Left ventricle myocardium inferior (tissue), 1 donor: Measurements from ENCODE around the gene CFAP206. TPM values are rescaled to one million over a fixed set of nuclear protein-coding genes. Genes with fewer than 3 reads are reported as not detected.

Experiments used
- DNase-seq: peaks from one replicate; pipeline ENCODE4 v3.0.0-alpha.2; 2020
- H3K27ac ChIP-seq: fragments of 200-600 bp; replicated peaks from 2 replicates; pipeline ENCODE4 v1.8.0; 2021
- H3K27me3 ChIP-seq: fragments of 200-600 bp; 2 replicates; pipeline ENCODE4 v1.8.0; 2021; ENCODE audit warnings: low read depth
- H3K36me3 ChIP-seq: fragments of 200-600 bp; 2 replicates; pipeline ENCODE4 v1.8.0; 2021
- H3K4me1 ChIP-seq: fragments of 200-600 bp; 2 replicates; pipeline ENCODE4 v1.8.0; 2021
- H3K4me3 ChIP-seq: fragments of 200-600 bp; 2 replicates; pipeline ENCODE4 v1.8.0; 2021; ENCODE audit warnings: mild to moderate bottlenecking, moderate library complexity
- H3K9me3 ChIP-seq: fragments of 200-600 bp; replicated peaks from 2 replicates; pipeline ENCODE4 v1.8.0; 2021
- intact Hi-C: fragments of 100-400 bp; cut with micrococcal nuclease; formaldehyde crosslinking; loops from one replicate; pipeline ENCODE4 v1.11.0; 2022
- total RNA-seq: library from RNA; stranded (reverse); fragmentation: NEBNext Ultra II Directional; extraction: Animal tissue kit (Norgen Biotek cat#: 25700); gene quantifications from one replicate; pipeline ENCODE4 v1.2.1, GENCODE V29; 2021
- TF ChIP-seq, protein P1 (sequence below): fragments of 200-600 bp; IDR thresholded peaks from 2 replicates; pipeline ENCODE4 v1.8.0; 2021; ENCODE audit warnings: antibody characterized with exemption, mild to moderate bottlenecking, borderline replicate concordance
- donor health status: DM: no; HTN: yes; CAD: no; lungs with severe emphysema.

CFAP206 gene
- total RNA-seq, 1 donor from 2014 or later: 0.11 TPM

DNA sequence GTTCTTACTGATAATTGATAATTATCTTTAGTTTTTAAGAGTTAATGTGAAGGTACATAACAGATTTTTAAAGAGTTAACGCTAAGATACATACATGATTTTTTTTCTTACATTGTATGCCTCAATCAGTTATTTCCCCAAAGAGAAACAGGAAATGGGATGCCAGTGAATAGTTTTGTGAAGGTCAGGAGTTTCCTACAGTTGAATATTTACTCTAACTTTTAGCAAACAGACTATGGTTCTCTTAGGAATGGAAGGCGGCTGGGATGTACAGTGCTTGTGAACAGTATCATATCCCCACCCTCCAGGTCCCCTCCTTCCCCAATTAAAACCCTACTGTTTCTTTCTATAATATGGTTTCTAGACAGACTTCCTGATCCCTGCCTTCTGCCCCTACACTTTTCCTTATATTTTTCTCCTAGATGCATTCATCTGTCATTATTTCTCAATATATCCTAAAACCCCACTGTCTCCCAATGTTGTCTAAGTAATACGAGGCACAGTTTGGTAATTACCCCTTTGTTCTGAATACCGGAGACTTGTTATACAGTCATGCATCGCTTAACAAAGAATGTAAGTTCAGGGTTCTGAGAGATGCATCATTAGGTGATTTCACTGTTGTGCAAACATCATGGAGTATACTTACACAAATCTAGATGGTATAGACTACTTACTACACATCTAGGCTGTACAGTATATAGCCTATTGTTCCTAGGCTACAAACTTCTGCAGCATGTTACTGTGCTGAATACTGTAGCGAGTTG is 94.2 kb downstream of the CFAP206 start:
- Histone ChIP-seq H3K4me3 (no peak overlapping the region), H3K9me3 (no peaks in the 10 kb centered on the region), H3K36me3 (peaks cover 45% of the 10 kb centered on the region), H3K4me1 (peaks cover 11% of the 10 kb centered on the region), H3K27me3 (no peaks in the 10 kb centered on the region), H3K27ac (no peak overlapping the region)
- intact Hi-C loops: no loop called here
- no peak for DNase-seq
- TF ChIP-seq, protein P1, sequence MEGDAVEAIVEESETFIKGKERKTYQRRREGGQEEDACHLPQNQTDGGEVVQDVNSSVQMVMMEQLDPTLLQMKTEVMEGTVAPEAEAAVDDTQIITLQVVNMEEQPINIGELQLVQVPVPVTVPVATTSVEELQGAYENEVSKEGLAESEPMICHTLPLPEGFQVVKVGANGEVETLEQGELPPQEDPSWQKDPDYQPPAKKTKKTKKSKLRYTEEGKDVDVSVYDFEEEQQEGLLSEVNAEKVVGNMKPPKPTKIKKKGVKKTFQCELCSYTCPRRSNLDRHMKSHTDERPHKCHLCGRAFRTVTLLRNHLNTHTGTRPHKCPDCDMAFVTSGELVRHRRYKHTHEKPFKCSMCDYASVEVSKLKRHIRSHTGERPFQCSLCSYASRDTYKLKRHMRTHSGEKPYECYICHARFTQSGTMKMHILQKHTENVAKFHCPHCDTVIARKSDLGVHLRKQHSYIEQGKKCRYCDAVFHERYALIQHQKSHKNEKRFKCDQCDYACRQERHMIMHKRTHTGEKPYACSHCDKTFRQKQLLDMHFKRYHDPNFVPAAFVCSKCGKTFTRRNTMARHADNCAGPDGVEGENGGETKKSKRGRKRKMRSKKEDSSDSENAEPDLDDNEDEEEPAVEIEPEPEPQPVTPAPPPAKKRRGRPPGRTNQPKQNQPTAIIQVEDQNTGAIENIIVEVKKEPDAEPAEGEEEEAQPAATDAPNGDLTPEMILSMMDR: no peak

DNA sequence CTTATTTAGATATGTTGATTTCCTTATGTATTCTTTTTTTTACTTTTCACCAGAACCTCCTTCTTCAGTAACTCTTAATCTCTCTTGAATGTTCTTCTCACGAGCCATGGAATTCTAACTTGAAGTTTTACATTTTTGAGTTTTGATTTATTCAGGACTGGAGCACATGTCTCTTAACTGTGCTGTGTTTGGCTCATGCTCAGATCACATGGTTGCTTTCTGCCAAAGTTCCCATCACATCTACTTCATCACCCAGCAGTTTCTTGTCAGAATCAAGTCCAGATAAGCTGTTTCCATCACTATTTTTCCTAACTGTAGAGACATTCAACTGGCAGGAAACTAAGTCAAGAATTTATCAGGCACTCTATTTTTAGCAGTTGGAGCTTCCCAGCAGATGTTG is 96.7 kb downstream of the CFAP206 start:
- Histone ChIP-seq H3K4me1 (peaks cover 11% of the 10 kb centered on the region), H3K27me3 (no peaks in the 10 kb centered on the region), H3K36me3 (peaks cover 57% of the 10 kb centered on the region), H3K4me3 (no peak overlapping the region), H3K27ac (no peak overlapping the region), H3K9me3 (no peaks in the 10 kb centered on the region)
- no peak for DNase-seq
- TF ChIP-seq, protein P1: no peak
- intact Hi-C loops: no loop called here

Other genes starting within 250 kb of the CFAP206 start
- gene SMIM8, start 85.4 kb upstream of the CFAP206 start, total RNA-seq: 17.7 TPM
- not detected for gene GJB7, start 78.7 kb upstream of the CFAP206 start, total RNA-seq
- 1.6 TPM for gene C6orf163, start 63.2 kb upstream of the CFAP206 start, total RNA-seq
- gene SLC35A1, start 65.0 kb downstream of the CFAP206 start, total RNA-seq: 11.6 TPM
- gene RARS2, start 182.0 kb downstream of the CFAP206 start, total RNA-seq: 19.5 TPM
- 20.5 TPM for gene ORC3, start 182.2 kb downstream of the CFAP206 start, total RNA-seq